K562 (cell line): ENCODE results near the gene CPSF7. TPM values are rescaled to one million over a fixed set of nuclear protein-coding genes. Genes with fewer than 3 reads are reported as not detected.

Experiments used
- CBX5 ChIP-seq: IDR thresholded peaks from 2 replicates; pipeline ENCODE4 v1.6.1; 2014; ENCODE audit warnings: low read depth, borderline replicate concordance
- CHCHD3 ChIP-seq: fragments of 250-450 bp; sonication (Bioruptor Pico); IDR thresholded peaks from 2 replicates; pipeline ENCODE4 v2.1.2; 2022; ENCODE audit warnings: mild to moderate bottlenecking
- ETS1 ChIP-seq: conservative IDR thresholded peaks from 2 replicates; pipeline ENCODE4 v1.6.1; 2011; ENCODE audit warnings: low read depth, mild to moderate bottlenecking, low read length; ENCODE audit not compliant: control insufficient read depth
- FOXP4 ChIP-seq: sonication (generic); formaldehyde crosslinking; IDR thresholded peaks from 2 replicates; pipeline ENCODE4 v1.8.0; 2022; ENCODE audit warnings: mild to moderate bottlenecking, missing genetic modification reagents, borderline replicate concordance
- HMGXB4 ChIP-seq: sonication (generic); formaldehyde crosslinking; IDR thresholded peaks from 2 replicates; pipeline ENCODE4 v1.8.1; 2023; ENCODE audit warnings: mild to moderate bottlenecking, missing genetic modification reagents
- KLF16 ChIP-seq: IDR thresholded peaks from 2 replicates; pipeline ENCODE4 v1.6.1; 2016; ENCODE audit warnings: antibody characterized with exemption
- REST ChIP-seq, 2 experiments: fragments of 450-650 bp; formaldehyde crosslinking in 1 of 2; IDR thresholded peaks; 2 replicates each; pipeline versions ENCODE4 v1.4.0 to v1.6.1; 2014 to 2020; ENCODE audit warnings: mild to moderate bottlenecking in 2 of 2, borderline replicate concordance in 1 of 2, low read depth in 1 of 2
- TAF15 ChIP-seq: fragments of 200-400 bp; formaldehyde crosslinking; IDR thresholded peaks from 2 replicates; pipeline ENCODE4 v1.6.1; 2017; ENCODE audit warnings: mild to moderate bottlenecking, low read depth, low read length, moderate library complexity
- ZC3H4 ChIP-seq: sonication (generic); formaldehyde crosslinking; IDR thresholded peaks from 2 replicates; pipeline ENCODE4 v1.9.0; 2021; ENCODE audit warnings: missing genetic modification reagents, borderline replicate concordance
- polyA plus RNA-seq, 8 experiments: library from polyadenylated mRNA; depleted of rRNA in 4 of 8; stranded (reverse) in 5 of 8; unstranded in 3 of 8; fragments of >200 nt; fragmentation: Nextera tagmentation in 2 of 8; fragmentation: Illumina TruSeq in 1 of 8; extraction: Ambion mirVana in 2 of 8; extraction: Trizol in 1 of 8; gene quantifications; 2 replicates each; pipeline versions ENCODE4 v1.2.1 to v1.2.3, GENCODE V29; 2011 to 2014; ENCODE audit warnings: inconsistent platforms in 1 of 8, missing spikeins in 1 of 8
- total RNA-seq, 7 experiments: library from RNA; depleted of rRNA in 6 of 7; stranded (reverse); fragments of >200 nt in 6 of 7; fragmentation: Illumina TruSeq in 2 of 7; extraction: Trizol in 2 of 7; gene quantifications; 2 replicates each; pipeline versions ENCODE4 v1.2.1 to v1.2.3, GENCODE V29; 2011 to 2021; ENCODE audit warnings: low replicate concordance in 1 of 7
- TF ChIP-seq, protein P1 (sequence below): fragments of 200-800 bp; sonication (Bioruptor generic); IDR thresholded peaks from 2 replicates; pipeline ENCODE4 v1.6.1; 2017; ENCODE audit warnings: missing genetic modification characterization, missing compliant biosample characterization
- TF ChIP-seq, protein P2 (sequence below): IDR thresholded peaks from 2 replicates; pipeline ENCODE4 v1.6.1; 2014; ENCODE audit warnings: antibody characterized with exemption

CPSF7 gene
- total and polyA plus RNA-seq, 9 of the 15 experiments (the other 6 are each of a cell fraction or from before 2014, with no cell fraction given): 14.8 to 104 (median 44.1) TPM

GRCh38 chr11:61477727-61478148 lies 48.0 kb upstream of the CPSF7 start (continued):
- TF ChIP-seq REST (IDR thresholded peaks at IDR 0.05; ENCODE audit: borderline replicate concordance): peak; percentile 74
- no peak for TF ChIP-seq REST (CRISPR knock-in tag; IDR thresholded peaks at IDR 0.05; ENCODE audit: low read depth)
- TF ChIP-seq, protein P1, sequence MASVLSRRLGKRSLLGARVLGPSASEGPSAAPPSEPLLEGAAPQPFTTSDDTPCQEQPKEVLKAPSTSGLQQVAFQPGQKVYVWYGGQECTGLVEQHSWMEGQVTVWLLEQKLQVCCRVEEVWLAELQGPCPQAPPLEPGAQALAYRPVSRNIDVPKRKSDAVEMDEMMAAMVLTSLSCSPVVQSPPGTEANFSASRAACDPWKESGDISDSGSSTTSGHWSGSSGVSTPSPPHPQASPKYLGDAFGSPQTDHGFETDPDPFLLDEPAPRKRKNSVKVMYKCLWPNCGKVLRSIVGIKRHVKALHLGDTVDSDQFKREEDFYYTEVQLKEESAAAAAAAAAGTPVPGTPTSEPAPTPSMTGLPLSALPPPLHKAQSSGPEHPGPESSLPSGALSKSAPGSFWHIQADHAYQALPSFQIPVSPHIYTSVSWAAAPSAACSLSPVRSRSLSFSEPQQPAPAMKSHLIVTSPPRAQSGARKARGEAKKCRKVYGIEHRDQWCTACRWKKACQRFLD (CRISPR knock-in tag): no peak
- TF ChIP-seq ZC3H4 (CRISPR knock-in tag): no peak
- 0 out of 2 replicates have a peak, but pooled peaks have one; percentile 23 for TF ChIP-seq KLF16
- TF ChIP-seq CHCHD3: no peak
- no peak for TF ChIP-seq TAF15
- no peak for TF ChIP-seq HMGXB4 (CRISPR knock-in tag)
- no peak for TF ChIP-seq ETS1
- TF ChIP-seq, protein P2, sequence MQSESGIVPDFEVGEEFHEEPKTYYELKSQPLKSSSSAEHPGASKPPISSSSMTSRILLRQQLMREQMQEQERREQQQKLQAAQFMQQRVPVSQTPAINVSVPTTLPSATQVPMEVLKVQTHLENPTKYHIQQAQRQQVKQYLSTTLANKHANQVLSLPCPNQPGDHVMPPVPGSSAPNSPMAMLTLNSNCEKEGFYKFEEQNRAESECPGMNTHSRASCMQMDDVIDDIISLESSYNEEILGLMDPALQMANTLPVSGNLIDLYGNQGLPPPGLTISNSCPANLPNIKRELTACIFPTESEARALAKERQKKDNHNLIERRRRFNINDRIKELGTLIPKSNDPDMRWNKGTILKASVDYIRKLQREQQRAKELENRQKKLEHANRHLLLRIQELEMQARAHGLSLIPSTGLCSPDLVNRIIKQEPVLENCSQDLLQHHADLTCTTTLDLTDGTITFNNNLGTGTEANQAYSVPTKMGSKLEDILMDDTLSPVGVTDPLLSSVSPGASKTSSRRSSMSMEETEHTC: no peak
- TF ChIP-seq CBX5: no peak
- no peak for TF ChIP-seq FOXP4 (CRISPR knock-in tag)
